ENCODE data around the gene EEF2.
"Not testable (repeated sequence)": the region's sequence is repeated elsewhere in the genome, so short reads cannot be mapped to it uniquely, and the experiment has no call there.

DNA sequence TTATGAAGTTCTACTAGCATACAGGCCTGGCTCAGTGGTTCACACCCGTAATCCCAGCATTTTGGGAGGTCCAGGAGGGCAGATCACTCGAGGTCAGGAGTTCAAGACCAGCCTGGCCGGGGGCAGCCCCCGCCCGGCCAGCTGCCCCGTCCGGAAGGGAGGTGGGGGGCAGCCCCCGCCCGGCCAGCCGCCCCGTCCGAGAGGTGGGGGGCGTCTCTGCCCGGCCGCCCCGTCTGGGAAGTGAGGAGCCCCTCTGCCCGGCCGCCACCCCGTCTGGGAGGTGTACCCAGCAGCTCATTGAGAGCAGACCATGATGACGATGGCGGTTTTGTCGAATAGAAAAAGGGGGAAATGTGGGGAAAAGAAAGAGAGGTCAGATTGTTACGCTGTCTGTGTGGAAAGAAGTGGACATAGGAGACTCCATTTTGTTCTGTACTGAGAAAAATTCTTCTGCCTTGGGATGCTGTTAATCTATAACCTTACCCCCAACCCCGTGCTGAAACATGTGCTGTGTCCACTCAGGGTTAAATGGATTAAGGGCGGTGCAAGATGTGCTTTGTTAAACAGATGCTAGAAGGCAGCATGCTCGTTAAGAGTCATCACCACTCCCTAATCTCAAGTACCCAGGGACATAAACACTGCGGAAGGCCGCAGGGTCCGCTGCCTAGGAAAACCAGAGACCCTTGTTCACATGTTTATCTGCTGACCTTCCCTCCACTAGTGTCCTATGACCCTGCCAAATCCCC, 13.6 kb upstream of the EEF2 start:
- not testable (repeated sequence) for TF ChIP-seq CTCF (IDR thresholded peaks at IDR 0.05; ENCODE audit: poor library complexity, severe bottlenecking); RAD21 (conservative IDR thresholded peaks at IDR 0.05); TAF1 (IDR thresholded peaks at IDR 0.05; ENCODE audit: low read depth); EP300 (conservative IDR thresholded peaks at IDR 0.05; ENCODE audit: poor library complexity, severe bottlenecking); EZH2 (IDR thresholded peaks at IDR 0.05; ENCODE audit: borderline replicate concordance, insufficient read depth, low read length, poor library complexity, severe bottlenecking); POLR2AphosphoS5 (IDR thresholded peaks at IDR 0.05)

All from neural cell (in vitro differentiated cells).